Cardiac fibroblast (primary cell): ENCODE data around the gene RBMS3.

ENCODE experiments used
- DNase-seq, 2 donors: peaks; one replicate each; pipeline versions ENCODE4 v3.0.0 to v3.0.0-alpha.2; 2010; ENCODE audit warnings: low read depth in 2 of 2
- H3K4me3 ChIP-seq, 2 donors: replicated peaks in 1 of 2; 1 replicate in 1 of 2; 2 replicates in 1 of 2; pipeline ENCODE4 v1.5.1; 2011; ENCODE audit warnings: low read depth in 2 of 2, low read length in 2 of 2, mild to moderate bottlenecking in 2 of 2, moderate library complexity in 1 of 2
- CTCF ChIP-seq: IDR thresholded peaks from one replicate; pipeline ENCODE4 v1.5.1; 2011; ENCODE audit warnings: low read depth, mild to moderate bottlenecking, low read length, inconsistent platforms

Gene RBMS3

GRCh38 chr3:29544701-29545363 lies 264.0 kb downstream of the RBMS3 start:
- no peak for DNase-seq
- no peak for TF ChIP-seq CTCF
- no peak overlapping the region for H3K4me3 ChIP-seq

- peak in 1 of 2 donors; percentile 14 for DNase-seq
- TF ChIP-seq CTCF = no peak
- H3K4me3 ChIP-seq = no peak overlapping the region
Observed at GRCh38 chr3:29545615-29546014, 264.7 kb downstream of the RBMS3 start.

GRCh38 chr3:29552051-29552450 lies 271.2 kb downstream of the RBMS3 start:
- TF ChIP-seq CTCF = no peak
- no peak overlapping the region for H3K4me3 ChIP-seq
- peak; percentile 48 to 55 for DNase-seq

- no peak for DNase-seq
- no peak for TF ChIP-seq CTCF
Observed at GRCh38 chr3:29554566-29554965, 273.7 kb downstream of the RBMS3 start.

GRCh38 chr3:29555590-29555989 lies 274.7 kb downstream of the RBMS3 start:
- peak; percentile 65 to 73 for DNase-seq
- no peak overlapping the region for H3K4me3 ChIP-seq
- no peak for TF ChIP-seq CTCF

More at GRCh38 chr3:29554566-29554965, 273.7 kb downstream of the RBMS3 start:
- no peak overlapping the region for H3K4me3 ChIP-seq

- no peak overlapping the region for H3K4me3 ChIP-seq
- DNase-seq = no peak
- TF ChIP-seq CTCF = no peak
Observed at GRCh38 chr3:29557186-29557585, 276.3 kb downstream of the RBMS3 start.

- no peak overlapping the region for H3K4me3 ChIP-seq
- DNase-seq = no peak
- no peak for TF ChIP-seq CTCF
Observed at GRCh38 chr3:29557825-29558224, 277.0 kb downstream of the RBMS3 start.
